ENCODE data around the gene NOC2L.

The NOC2L gene

GRCh38 chr1:942864-943533 lies 16.1 kb downstream of the NOC2L start:
- DNase-seq (ENCODE audit: low read depth), result no peak

GRCh38 chr1:942411-942821 lies 16.6 kb downstream of the NOC2L start:
- no peak for DNase-seq (ENCODE audit: low read depth)

GRCh38 chr1:941588-942383 lies 17.3 kb downstream of the NOC2L start:
- DNase-seq (ENCODE audit: low read depth), result no peak

GRCh38 chr1:941015-941587 lies 18.0 kb downstream of the NOC2L start:
- DNase-seq (ENCODE audit: low read depth), result no peak

- DNase-seq (ENCODE audit: low read depth), result no peak
Observed at GRCh38 chr1:940107-941014, 18.7 kb downstream of the NOC2L start.

GRCh38 chr1:939511-940106 lies 19.4 kb downstream of the NOC2L start:
- DNase-seq (ENCODE audit: low read depth), result no peak

- no peak for DNase-seq (ENCODE audit: low read depth)
Observed at GRCh38 chr1:938711-939489, 20.2 kb downstream of the NOC2L start.

GRCh38 chr1:938088-938683 lies 20.9 kb downstream of the NOC2L start:
- DNase-seq (ENCODE audit: low read depth), result no peak

- DNase-seq (ENCODE audit: low read depth), result no peak
Observed at GRCh38 chr1:937521-937920, 21.5 kb downstream of the NOC2L start.

GRCh38 chr1:936348-937264 lies 22.4 kb downstream of the NOC2L start:
- no peak for DNase-seq (ENCODE audit: low read depth)

- DNase-seq (ENCODE audit: low read depth), result no peak
Observed at GRCh38 chr1:935751-936231, 23.3 kb downstream of the NOC2L start.

GRCh38 chr1:934991-935750 lies 23.9 kb downstream of the NOC2L start:
- no peak for DNase-seq (ENCODE audit: low read depth)

- DNase-seq (ENCODE audit: low read depth), result no peak
Observed at GRCh38 chr1:933603-933940, 25.5 kb downstream of the NOC2L start.

- no peak for DNase-seq (ENCODE audit: low read depth)
Observed at GRCh38 chr1:932776-933602, 26.1 kb downstream of the NOC2L start.

GRCh38 chr1:932173-932510 lies 26.9 kb downstream of the NOC2L start:
- DNase-seq (ENCODE audit: low read depth), result no peak

- no peak for DNase-seq (ENCODE audit: low read depth)
Observed at GRCh38 chr1:931380-932172, 27.5 kb downstream of the NOC2L start.

- DNase-seq (ENCODE audit: low read depth), result no peak
Observed at GRCh38 chr1:930633-931138, 28.4 kb downstream of the NOC2L start.

Data from stromal cell of bone marrow (primary cell).